Stimulated activated CD4-positive, alpha-beta T cell treated with anti-CD3 and anti-CD28 coated beads, Interleukin-1b, Interleukin-23, amount 100 ng/mL, for 48 hours (primary cell): ENCODE results near the gene DTX2.
"Not testable (repeated sequence)": the region's sequence is repeated elsewhere in the genome, so short reads cannot be mapped to it uniquely, and the experiment has no call there.

ENCODE experiments used
- DNase-seq: peaks from one replicate; pipeline ENCODE4 v3.0.0-alpha.2; 2020

The DTX2 gene

GRCh38 chr7:76513817-76514799 is 52.6 kb downstream of the DTX2 start:
- DNase-seq: no peak

GRCh38 chr7:76514926-76515771 is 53.6 kb downstream of the DTX2 start:
- DNase-seq: no peak

GRCh38 chr7:76515999-76516443 is 54.5 kb downstream of the DTX2 start:
- DNase-seq: no peak

GRCh38 chr7:76516932-76517331 is 55.4 kb downstream of the DTX2 start:
- DNase-seq: not testable (repeated sequence)

GRCh38 chr7:76526183-76526582 is 64.7 kb downstream of the DTX2 start:
- DNase-seq: not testable (repeated sequence)

GRCh38 chr7:76531643-76532042 is 70.1 kb downstream of the DTX2 start:
- DNase-seq: not testable (repeated sequence)

- DNase-seq: not testable (repeated sequence)
Measured at GRCh38 chr7:76543197-76543596, 81.7 kb downstream of the DTX2 start, which contains the start of gene SPDYE16. SPDYE16 (minus strand) TSS chr7:76543297; CDS start chr7:76541459, 1,838 bp downstream.

- peak; percentile 91 for DNase-seq
Measured at GRCh38 chr7:76549025-76549854, 87.7 kb downstream of the DTX2 start.

- DNase-seq: not testable (repeated sequence)
Measured at GRCh38 chr7:76549855-76550248, 88.3 kb downstream of the DTX2 start.

GRCh38 chr7:76551992-76552391 is 90.5 kb downstream of the DTX2 start:
- DNase-seq: not testable (repeated sequence)
